GM13977 (cell line): ENCODE results near the gene TNKS2.

Experiments
- DNase-seq: peaks from one replicate; pipeline ENCODE4 v3.0.0; 2012; ENCODE audit warnings: low spot score
- in situ Hi-C: fragments of 300-500 bp; cut with MboI; formaldehyde crosslinking; loops from one replicate; pipeline ENCODE4 v1.12.0; 2022; ENCODE audit warnings: low sequenced_read_pairs, low pct_unique_long_range_greater_than_20kb, mixed read lengths, inconsistent platforms; ENCODE audit not compliant: unreplicated experiment
- TF ChIP-seq, protein P1 (sequence below): IDR thresholded peaks from 2 replicates; pipeline ENCODE4 v1.5.1; 2012; ENCODE audit warnings: mild to moderate bottlenecking, control low read depth; ENCODE audit not compliant: insufficient read depth; ENCODE audit errors: extremely low read depth, missing control alignments

Gene TNKS2

DNA sequence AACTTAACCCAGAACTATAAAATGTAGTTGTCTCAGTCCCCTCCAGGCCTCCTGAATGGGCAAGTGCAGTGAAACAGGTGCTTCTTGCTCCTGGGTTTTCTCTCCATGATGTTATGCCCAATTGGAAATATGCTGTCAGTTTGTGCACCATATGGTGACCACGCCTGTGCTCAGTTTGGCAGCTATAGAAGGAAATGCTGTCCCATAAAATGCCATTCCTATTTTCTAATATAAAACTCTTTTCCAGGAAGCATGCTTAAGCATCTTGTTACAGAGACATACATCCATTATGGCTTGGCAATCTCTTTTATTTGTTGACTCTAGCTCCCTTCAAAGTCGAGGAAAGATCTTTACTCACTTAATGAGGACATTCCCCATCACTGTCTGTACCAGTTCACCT, 65.9 kb downstream of the TNKS2 start:
- TF ChIP-seq, protein P1, sequence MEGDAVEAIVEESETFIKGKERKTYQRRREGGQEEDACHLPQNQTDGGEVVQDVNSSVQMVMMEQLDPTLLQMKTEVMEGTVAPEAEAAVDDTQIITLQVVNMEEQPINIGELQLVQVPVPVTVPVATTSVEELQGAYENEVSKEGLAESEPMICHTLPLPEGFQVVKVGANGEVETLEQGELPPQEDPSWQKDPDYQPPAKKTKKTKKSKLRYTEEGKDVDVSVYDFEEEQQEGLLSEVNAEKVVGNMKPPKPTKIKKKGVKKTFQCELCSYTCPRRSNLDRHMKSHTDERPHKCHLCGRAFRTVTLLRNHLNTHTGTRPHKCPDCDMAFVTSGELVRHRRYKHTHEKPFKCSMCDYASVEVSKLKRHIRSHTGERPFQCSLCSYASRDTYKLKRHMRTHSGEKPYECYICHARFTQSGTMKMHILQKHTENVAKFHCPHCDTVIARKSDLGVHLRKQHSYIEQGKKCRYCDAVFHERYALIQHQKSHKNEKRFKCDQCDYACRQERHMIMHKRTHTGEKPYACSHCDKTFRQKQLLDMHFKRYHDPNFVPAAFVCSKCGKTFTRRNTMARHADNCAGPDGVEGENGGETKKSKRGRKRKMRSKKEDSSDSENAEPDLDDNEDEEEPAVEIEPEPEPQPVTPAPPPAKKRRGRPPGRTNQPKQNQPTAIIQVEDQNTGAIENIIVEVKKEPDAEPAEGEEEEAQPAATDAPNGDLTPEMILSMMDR = no peak
- in situ Hi-C loops = no loop called here
- DNase-seq = no peak

DNA sequence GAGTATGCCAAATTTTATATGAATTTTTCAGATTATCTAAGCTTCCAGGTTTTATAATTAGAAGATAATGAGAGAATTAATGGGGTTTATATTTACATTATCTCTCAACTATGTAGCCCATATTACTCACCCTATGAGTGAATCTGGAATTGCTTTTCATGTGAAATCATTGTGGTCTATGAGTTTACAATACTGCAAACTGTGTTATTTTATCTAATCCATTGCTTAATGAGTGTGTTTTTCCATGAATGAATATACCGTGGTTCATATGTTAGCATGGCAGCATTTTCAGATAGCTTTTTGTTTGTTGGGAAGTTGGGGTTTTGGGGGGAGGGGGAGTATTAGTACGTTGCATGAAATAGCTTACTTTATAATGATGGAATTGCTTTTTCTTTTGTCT, 66.5 kb downstream of the TNKS2 start:
- DNase-seq = no peak
- TF ChIP-seq, protein P1 = no peak
- in situ Hi-C loops = no loop called here

DNA sequence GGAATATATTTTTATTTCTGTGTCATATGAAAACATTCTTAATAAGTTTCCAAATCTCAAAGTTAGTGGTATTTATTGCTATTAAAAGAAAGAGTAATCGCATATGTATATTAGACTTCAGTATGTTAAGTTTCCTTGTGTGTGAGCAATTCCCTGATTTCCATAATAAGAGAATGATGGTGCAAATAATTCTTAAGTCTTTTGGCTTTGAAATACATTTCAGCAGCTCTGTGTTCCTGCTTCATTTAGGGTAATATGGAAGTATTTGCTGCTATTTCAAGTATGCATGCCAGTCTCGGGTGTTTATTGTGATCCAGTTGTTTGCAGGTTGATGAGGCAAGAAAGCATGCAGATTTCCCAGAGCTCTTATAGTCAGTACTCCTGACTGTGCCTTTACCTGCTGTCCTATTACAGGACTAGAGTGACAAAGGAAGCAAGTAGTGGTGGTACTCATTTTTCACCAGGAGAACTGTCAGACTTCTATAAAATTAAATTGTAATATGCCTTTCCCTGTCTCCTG, 67.4 kb downstream of the TNKS2 start:
- in situ Hi-C loops = no loop called here
- TF ChIP-seq, protein P1 = no peak
- no peak for DNase-seq

DNA sequence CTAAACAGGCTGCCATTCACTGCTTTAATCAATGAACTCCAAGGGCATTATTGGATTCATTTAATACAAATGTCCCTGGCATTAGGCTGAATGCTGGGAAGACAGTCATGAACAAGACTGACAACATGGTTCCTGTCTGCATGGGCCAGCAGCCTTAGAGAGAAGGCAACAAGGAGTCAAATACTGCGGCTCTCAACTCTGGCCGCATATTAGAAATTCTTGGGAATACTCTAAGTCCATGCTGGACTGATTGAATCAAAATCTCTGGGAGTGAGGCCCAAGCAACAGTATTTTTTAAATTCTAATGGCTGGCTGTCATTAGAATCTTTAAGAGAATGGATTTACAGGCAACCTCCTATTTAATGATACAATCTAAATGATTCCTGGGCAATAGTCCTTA, 76.9 kb downstream of the TNKS2 start:
- DNase-seq = no peak
- TF ChIP-seq, protein P1 = no peak
- in situ Hi-C loops = no loop called here

DNA sequence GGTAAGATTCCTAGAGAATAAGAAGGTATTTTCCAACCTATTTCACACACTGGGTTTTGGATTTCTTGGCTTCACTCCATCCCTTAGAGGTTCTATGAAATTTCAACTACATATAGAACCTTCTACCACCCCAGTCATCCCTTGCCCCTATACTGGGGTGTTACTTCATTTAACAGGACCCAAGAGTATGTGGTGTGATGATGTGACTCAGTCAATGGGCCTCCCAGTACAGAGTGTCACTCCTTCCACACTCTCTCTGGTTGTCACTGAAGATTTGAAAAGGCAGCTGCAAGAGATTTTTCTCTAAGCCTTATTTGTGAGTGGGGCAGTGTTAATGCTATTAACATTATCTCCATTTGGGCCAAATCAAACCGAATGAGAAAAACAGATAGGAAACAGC, 77.6 kb downstream of the TNKS2 start:
- TF ChIP-seq, protein P1 = no peak
- in situ Hi-C loops = no loop called here
- DNase-seq = no peak

DNA sequence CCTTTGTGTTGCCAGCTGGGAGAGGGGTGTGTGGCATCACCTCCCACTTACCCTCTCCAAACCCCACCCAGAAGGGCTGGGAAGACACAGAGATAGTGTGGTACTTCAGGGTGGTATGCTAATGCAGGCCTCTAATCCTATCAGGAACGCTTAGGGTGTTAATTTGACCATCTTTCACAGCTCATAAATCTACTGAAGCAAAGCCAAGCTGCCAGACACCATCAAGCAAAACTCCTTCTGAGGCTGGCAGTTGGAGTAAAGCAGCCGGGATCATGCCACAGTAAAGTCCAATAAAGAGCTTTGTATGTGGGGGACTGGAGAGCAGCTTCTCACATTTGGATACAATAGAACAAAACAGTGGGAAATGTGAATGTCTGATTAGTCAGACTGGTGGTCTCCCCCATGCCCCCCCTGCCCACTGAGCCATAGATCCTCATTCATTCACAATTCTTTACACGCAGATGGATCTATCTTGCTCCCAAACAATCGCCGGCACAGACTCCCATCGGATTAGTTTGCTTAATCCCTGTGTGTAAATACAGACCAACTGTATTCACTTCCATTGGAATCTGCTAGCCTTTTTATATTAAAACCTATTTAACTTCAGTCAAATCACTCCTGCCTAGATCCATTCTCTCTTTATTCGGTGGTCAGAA, 81.4 kb downstream of the TNKS2 start:
- no peak for DNase-seq
- TF ChIP-seq, protein P1 = no peak
- in situ Hi-C loops = no loop called here
